PC-9 (cell line): ENCODE data around the gene TMSB4X. TPM values are rescaled to one million over a fixed set of nuclear protein-coding genes. Genes with fewer than 3 reads are reported as not detected.

Source experiments
- BruUV-seq: library from RNA; stranded (reverse); fragments of 400-500 nt; replicated peaks from 2 replicates; lab custom pipeline; 2021; lab: Mats Ljungman, UMichigan
- CTCF ChIA-PET: fragments of 300-600 bp; sonication (Branson Sonifier 250); formaldehyde crosslinking; loops from one replicate; lab custom pipeline; 2022; ENCODE audit warnings: antibody characterized with exemption; lab: Charles Lee
- POLR2A ChIA-PET: fragments of 300-600 bp; sonication (Branson Sonifier 250); formaldehyde crosslinking; loops from one replicate; lab custom pipeline; 2022; ENCODE audit warnings: antibody characterized with exemption; ENCODE audit not compliant: unreplicated experiment; lab: Charles Lee
- DNase-seq, 2 experiments: peaks; one replicate each; pipeline versions ENCODE4 v3.0.0 to v3.0.0-alpha.2; 2015 to 2022; ENCODE audit warnings: mixed read lengths in 1 of 2
- H2AFZ ChIP-seq: fragments of 200-600 bp; sonication (generic); 2 replicates; pipeline ENCODE4 v1.8.1; 2017; ENCODE audit warnings: antibody characterized with exemption
- H3F3A ChIP-seq: fragments of 200-600 bp; sonication (generic); 2 replicates; pipeline ENCODE4 v1.8.1; 2017; ENCODE audit warnings: antibody characterized with exemption, mild to moderate bottlenecking, low read depth; ENCODE audit not compliant: insufficient read depth
- H3K27ac ChIP-seq: fragments of 200-600 bp; sonication (generic); 2 replicates; pipeline ENCODE4 v1.6.1; 2016; ENCODE audit warnings: mixed run types
- H3K27me3 ChIP-seq: fragments of 200-600 bp; sonication (generic); 2 replicates; pipeline ENCODE4 v1.6.1; 2016; ENCODE audit warnings: low read depth, mixed run types; ENCODE audit not compliant: insufficient read depth
- H3K36me3 ChIP-seq: fragments of 200-600 bp; sonication (generic); 2 replicates; pipeline ENCODE4 v1.6.1; 2016; ENCODE audit warnings: low read depth, mixed run types
- H3K4me1 ChIP-seq: fragments of 200-600 bp; sonication (generic); replicated peaks from 2 replicates; pipeline ENCODE4 v1.6.1; 2016; ENCODE audit warnings: mixed run types; ENCODE audit not compliant: insufficient read depth
- H3K4me2 ChIP-seq: fragments of 200-600 bp; sonication (generic); 2 replicates; pipeline ENCODE4 v1.6.1; 2017; ENCODE audit warnings: mixed run types
- H3K4me3 ChIP-seq: fragments of 200-600 bp; sonication (generic); 2 replicates; pipeline ENCODE4 v1.6.1; 2016; ENCODE audit warnings: mixed run types
- H3K79me2 ChIP-seq: fragments of 200-600 bp; sonication (generic); 2 replicates; pipeline ENCODE4 v1.6.1; 2017; ENCODE audit warnings: low read depth, mixed run types
- H3K9me2 ChIP-seq: fragments of 200-600 bp; sonication (generic); 2 replicates; pipeline ENCODE4 v1.8.1; 2017; ENCODE audit warnings: mild to moderate bottlenecking; ENCODE audit not compliant: insufficient read depth
- H3K9me3 ChIP-seq: fragments of 200-600 bp; sonication (generic); 2 replicates; pipeline ENCODE4 v1.8.1; 2016; ENCODE audit warnings: low read depth; ENCODE audit not compliant: insufficient read depth
- H4K20me1 ChIP-seq: fragments of 200-600 bp; sonication (generic); 2 replicates; pipeline ENCODE4 v1.8.1; 2017; ENCODE audit not compliant: insufficient read depth
- CTCF ChIP-seq: fragments of 200-600 bp; sonication (generic); conservative IDR thresholded peaks from 2 replicates; pipeline ENCODE4 v1.6.1; 2017; ENCODE audit warnings: mixed run types, antibody characterized with exemption, mild to moderate bottlenecking, moderate library complexity
- EZH2 ChIP-seq: fragments of 200-600 bp; sonication (generic); IDR thresholded peaks from 2 replicates; pipeline ENCODE4 v1.8.0; 2017; ENCODE audit warnings: antibody characterized with exemption, low read depth
- intact Hi-C: fragments of 100-400 bp; cut with micrococcal nuclease; formaldehyde crosslinking; loops from one replicate; pipeline ENCODE4 v1.10.0; 2022; ENCODE audit not compliant: unreplicated experiment
- total RNA-seq: library from RNA; stranded (reverse); gene quantifications from 2 replicates; pipeline ENCODE4 v1.2.3, GENCODE V29; 2021

Gene TMSB4X
- total RNA-seq, 1 experiment from 2014 or later, result 2,589 TPM

DNA sequence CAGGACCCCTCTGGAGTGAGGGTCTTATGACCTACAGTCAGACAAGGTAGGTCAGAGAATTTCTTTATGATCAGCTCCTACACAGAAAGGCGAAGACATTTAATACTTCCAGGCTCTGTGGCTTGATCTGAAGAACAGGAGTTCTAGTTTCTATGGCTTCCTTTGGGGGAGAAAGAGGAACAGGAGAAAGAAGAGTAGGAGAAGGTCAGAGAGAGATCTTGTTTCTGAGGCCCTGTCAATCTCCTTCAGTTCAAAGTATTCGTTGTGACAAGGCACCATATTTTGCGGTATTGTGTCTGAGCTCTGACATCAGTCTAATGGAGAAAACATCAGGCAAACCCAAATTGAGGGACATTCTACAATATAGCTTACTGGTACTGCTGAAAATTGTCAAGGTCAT, 16.7 kb downstream of the TMSB4X start:
- BruUV-seq, result no TSS peak
- ChIA-PET CTCF (no interaction called here), POLR2A (no interaction called here)
- Histone ChIP-seq H2AFZ (no peak overlapping the region), H3K4me1 (peaks cover 44% of the 10 kb centered on the region), H3K36me3 (no peaks in the 10 kb centered on the region), H3K9me3 (no peaks in the 10 kb centered on the region), H3K79me2 (no peaks in the 10 kb centered on the region), H3F3A (peaks cover 21% of the 10 kb centered on the region), H3K4me2 (no peak overlapping the region), H3K4me3 (no peak overlapping the region), H4K20me1 (no peaks in the 10 kb centered on the region), H3K27me3 (no peaks in the 10 kb centered on the region), H3K27ac (no peak overlapping the region), H3K9me2 (no peaks in the 10 kb centered on the region)
- TF ChIP-seq EZH2, result no peak
- TF ChIP-seq CTCF, result no peak
- intact Hi-C loops, result no loop called here
- no peak for DNase-seq

- POLR2A ChIA-PET, result no interaction called here
- H3K36me3 ChIP-seq, result no peaks in the 10 kb centered on the region
- peaks cover 20% of the 10 kb centered on the region for H3F3A ChIP-seq
- no peaks in the 10 kb centered on the region for H4K20me1 ChIP-seq
- intact Hi-C loops, result no loop called here
- no peaks in the 10 kb centered on the region for H3K27me3 ChIP-seq
- H3K9me2 ChIP-seq, result no peaks in the 10 kb centered on the region
- DNase-seq, result no peak
- no peaks in the 10 kb centered on the region for H3K9me3 ChIP-seq
- no peaks in the 10 kb centered on the region for H3K79me2 ChIP-seq
- no peak overlapping the region for H3K4me2 ChIP-seq
- CTCF ChIA-PET, result no interaction called here
- no peak overlapping the region for H3K4me3 ChIP-seq
- no peak overlapping the region for H2AFZ ChIP-seq
- peaks cover 36% of the 10 kb centered on the region for H3K4me1 ChIP-seq
- BruUV-seq, result no TSS peak
- TF ChIP-seq EZH2 (no peak), CTCF (no peak)
- H3K27ac ChIP-seq, result no peak overlapping the region
These were observed 17.7 kb downstream of the TMSB4X start for GRCh38 chrX:12992544-12993118.

DNA sequence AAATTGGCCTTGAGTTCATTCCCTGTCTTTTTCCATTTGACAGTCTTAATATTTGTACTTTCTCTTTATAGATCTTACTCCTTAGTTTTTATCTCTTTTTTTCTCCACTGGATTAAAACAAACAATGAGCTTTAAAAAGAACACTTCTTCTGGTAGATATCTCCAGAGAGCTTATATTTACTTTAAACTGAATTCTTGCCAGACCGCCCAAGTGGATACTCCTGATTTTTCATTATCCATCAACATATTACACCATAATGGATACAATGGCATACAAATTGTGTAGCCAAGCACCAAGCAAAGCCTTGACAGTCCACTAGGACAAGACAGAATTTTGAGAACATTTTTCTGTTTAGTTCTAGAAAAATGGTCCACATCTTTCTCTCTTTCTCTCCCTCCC, 18.9 kb downstream of the TMSB4X start:
- Histone ChIP-seq H3F3A (peaks cover 9% of the 10 kb centered on the region; the same call in 1 of the 2 replicates), H3K4me2 (peak overlapping the region; percentile 47), H3K9me2 (no peaks in the 10 kb centered on the region), H3K27me3 (no peaks in the 10 kb centered on the region), H3K4me3 (no peak overlapping the region), H3K27ac (peak overlapping the region; percentile 29; the same call in 1 of the 2 replicates), H3K36me3 (no peaks in the 10 kb centered on the region), H3K79me2 (no peaks in the 10 kb centered on the region), H3K4me1 (peaks cover 26% of the 10 kb centered on the region), H4K20me1 (no peaks in the 10 kb centered on the region), H2AFZ (no peak overlapping the region), H3K9me3 (no peaks in the 10 kb centered on the region)
- intact Hi-C loops, result no loop called here
- no peak for TF ChIP-seq CTCF
- no peak for TF ChIP-seq EZH2
- no peak for DNase-seq
- no TSS peak for BruUV-seq
- ChIA-PET POLR2A (no interaction called here), CTCF (no interaction called here)
